Mucosa of descending colon (tissue), 3 donors: Measurements from ENCODE around the gene TIMM23. TPM values are rescaled to one million over a fixed set of nuclear protein-coding genes. Genes with fewer than 3 reads are reported as not detected.
A peak's percentile ranks its signal among the peaks of the same experiment; 100 is the strongest.
"Not testable (repeated sequence)": the region's sequence is repeated elsewhere in the genome, so short reads cannot be mapped to it uniquely, and the experiment has no call there.

Experiments
- ATAC-seq: fragments of 200-7000 bp; cut with Tn5 transposase; one replicate; pipeline ENCODE4 v1.9.1; 2020; ENCODE audit warnings: mild to moderate bottlenecking, moderate library complexity
- DNase-seq, 3 donors: peaks; one replicate each; pipeline ENCODE4 v3.0.0-alpha.2; 2020
- H3K36me3 ChIP-seq: fragments of 200-600 bp; one replicate; pipeline ENCODE4 v1.8.0; 2021; ENCODE audit warnings: low read depth, mild to moderate bottlenecking
- H3K4me1 ChIP-seq: fragments of 200-600 bp; one replicate; pipeline ENCODE4 v1.8.0; 2021; ENCODE audit warnings: low read depth, mild to moderate bottlenecking
- H3K4me3 ChIP-seq: fragments of 200-600 bp; one replicate; pipeline ENCODE4 v1.8.0; 2021; ENCODE audit warnings: mild to moderate bottlenecking
- H3K9me3 ChIP-seq: fragments of 200-600 bp; one replicate; pipeline ENCODE4 v1.8.0; 2021; ENCODE audit warnings: mild to moderate bottlenecking
- intact Hi-C, 2 donors: fragments of 100-400 bp; cut with DNase I in 1 of 2; cut with micrococcal nuclease in 1 of 2; formaldehyde crosslinking; loops; one replicate each; pipeline versions ENCODE4 v1.11.0 to v1.11.1; 2022; cut with DNase I, micrococcal nuclease
- long read RNA-seq, 2 donors: library from polyadenylated mRNA; unstranded; transcript quantifications; one replicate each; pipeline ENCODE4 v2.0.0, GENCODE V29; 2019 to 2021
- total RNA-seq, 3 donors: library from RNA; stranded (reverse); fragmentation: NEBNext Ultra II Directional in 2 of 3; extraction: Animal tissue kit (Norgen Biotek cat#: 25700) in 2 of 3; gene quantifications; one replicate each; pipeline versions ENCODE4 v1.2.1 to v1.2.4, GENCODE V29; 2021 to 2023
- donor health status: DM: no; HTN: no; CAD: no; lungs with moderate emphysema.
- donor health status: DM: no; HTN: no; CAD: no.
- donor health status: DM: no; HTN: yes; CAD: no.

The TIMM23 gene
- 10 to 100 TPM; 39.5 to 47.9 (median 47.6) TPM for total RNA-seq
- long read RNA-seq, donor 1, transcript TIMM23-201 (7 exons, 1,222 nt): major isoform, 29 of 32 reads
- long read RNA-seq, donor 1, partial matches to known transcripts: 0 of 32 reads
- long read RNA-seq, donor 1, other reads (novel, unspliced or antisense): 3 of 32 reads
- long read RNA-seq, donor 2, transcript TIMM23-201 (7 exons, 1,222 nt): major isoform, 37 of 39 reads
- long read RNA-seq, donor 2, partial matches to known transcripts: 0 of 39 reads
- long read RNA-seq, donor 2, other reads (novel, unspliced or antisense): 2 of 39 reads

GRCh38 chr10:45972106-45972812 is at the start of gene TIMM23:
TIMM23 (plus strand) TSS chr10:45972489; CDS start chr10:45972625, 136 bp downstream.
- peak; percentile 98 for ATAC-seq
- intact Hi-C loops, H3K36me3 ChIP-seq, H3K9me3 ChIP-seq: not testable (repeated sequence)
- DNase-seq: peak; percentile 92 to 93 (median 93)
- Histone ChIP-seq H3K4me3 (peak within 1 kb of the TSS; percentile 63), H3K4me1 (peaks cover 11% of the 10 kb centered on the region)

- H3K4me1 ChIP-seq, intact Hi-C loops, H3K36me3 ChIP-seq, H3K4me3 ChIP-seq, DNase-seq, ATAC-seq, H3K9me3 ChIP-seq: not testable (repeated sequence)
These were observed 45.5 kb upstream of the TIMM23 start for GRCh38 chr10:45926790-45927189.

- H3K4me3 ChIP-seq, intact Hi-C loops, H3K9me3 ChIP-seq, DNase-seq, ATAC-seq, H3K4me1 ChIP-seq, H3K36me3 ChIP-seq: not testable (repeated sequence)
These were observed 41.0 kb upstream of the TIMM23 start for GRCh38 chr10:45931305-45931704.

GRCh38 chr10:45934788-45935187 is 37.5 kb upstream of the TIMM23 start:
- H3K4me3 ChIP-seq, H3K9me3 ChIP-seq, intact Hi-C loops, ATAC-seq, DNase-seq, H3K36me3 ChIP-seq, H3K4me1 ChIP-seq: not testable (repeated sequence)

- DNase-seq, H3K36me3 ChIP-seq, H3K9me3 ChIP-seq, ATAC-seq, H3K4me3 ChIP-seq, H3K4me1 ChIP-seq, intact Hi-C loops: not testable (repeated sequence)
These were observed 33.1 kb upstream of the TIMM23 start for GRCh38 chr10:45939176-45939697.

- ATAC-seq, H3K4me3 ChIP-seq, DNase-seq, H3K9me3 ChIP-seq, H3K4me1 ChIP-seq, H3K36me3 ChIP-seq, intact Hi-C loops: not testable (repeated sequence)
These were observed 31.1 kb upstream of the TIMM23 start for GRCh38 chr10:45941196-45941595.

- ATAC-seq, H3K4me1 ChIP-seq, H3K4me3 ChIP-seq, H3K36me3 ChIP-seq, H3K9me3 ChIP-seq, DNase-seq, intact Hi-C loops: not testable (repeated sequence)
These were observed 26.8 kb upstream of the TIMM23 start for GRCh38 chr10:45945476-45945875.

- H3K4me3 ChIP-seq, H3K4me1 ChIP-seq, H3K36me3 ChIP-seq, intact Hi-C loops, H3K9me3 ChIP-seq, DNase-seq, ATAC-seq: not testable (repeated sequence)
These were observed 24.9 kb upstream of the TIMM23 start for GRCh38 chr10:45947363-45947762.

- intact Hi-C loops, DNase-seq, H3K36me3 ChIP-seq, H3K4me3 ChIP-seq, ATAC-seq, H3K9me3 ChIP-seq, H3K4me1 ChIP-seq: not testable (repeated sequence)
These were observed 23.5 kb upstream of the TIMM23 start for GRCh38 chr10:45948801-45949200.

- H3K4me1 ChIP-seq, intact Hi-C loops, DNase-seq: not testable (repeated sequence)
These were observed 17.9 kb upstream of the TIMM23 start for GRCh38 chr10:45954367-45954766.

GRCh38 chr10:45956634-45957033 is 15.7 kb upstream of the TIMM23 start:
- DNase-seq, H3K4me3 ChIP-seq, H3K9me3 ChIP-seq, intact Hi-C loops, H3K4me1 ChIP-seq, ATAC-seq, H3K36me3 ChIP-seq: not testable (repeated sequence)

More at GRCh38 chr10:45954367-45954766, 17.9 kb upstream of the TIMM23 start:
- not testable (repeated sequence) for H3K9me3 ChIP-seq, H3K36me3 ChIP-seq, H3K4me3 ChIP-seq
- ATAC-seq: peak; percentile 78

- H3K4me1 ChIP-seq, ATAC-seq, DNase-seq, H3K9me3 ChIP-seq, intact Hi-C loops, H3K36me3 ChIP-seq, H3K4me3 ChIP-seq: not testable (repeated sequence)
These were observed 14.4 kb upstream of the TIMM23 start for GRCh38 chr10:45957928-45958327.

GRCh38 chr10:45962686-45963452 is 9.4 kb upstream of the TIMM23 start:
- H3K4me3 ChIP-seq, H3K9me3 ChIP-seq, DNase-seq, ATAC-seq, H3K36me3 ChIP-seq, intact Hi-C loops, H3K4me1 ChIP-seq: not testable (repeated sequence)

GRCh38 chr10:45971019-45971418 is 1.3 kb upstream of the TIMM23 start:
- peaks cover 11% of the 10 kb centered on the region for H3K4me1 ChIP-seq
- intact Hi-C loops, H3K9me3 ChIP-seq, H3K36me3 ChIP-seq, H3K4me3 ChIP-seq: not testable (repeated sequence)
- ATAC-seq (peak; percentile 22), DNase-seq (peak in 2 of 3 donors; percentile 16 to 31)
